LNCAP (cell line): Measurements from ENCODE around the gene TEX19.

Experiments
- CTCF ChIP-seq: fragments of 450-650 bp; IDR thresholded peaks from 2 replicates; pipeline ENCODE4 v1.5.1; 2017; ENCODE audit warnings: mild to moderate bottlenecking

The TEX19 gene

GRCh38 chr17:82373731-82374625, 14.9 kb downstream of the TEX19 start:
- no peak for TF ChIP-seq CTCF

GRCh38 chr17:82374626-82375331, 15.7 kb downstream of the TEX19 start:
- TF ChIP-seq CTCF: no peak

GRCh38 chr17:82375359-82376041, 16.5 kb downstream of the TEX19 start:
- TF ChIP-seq CTCF: no peak

GRCh38 chr17:82376042-82376730, 17.1 kb downstream of the TEX19 start:
- TF ChIP-seq CTCF: no peak

- TF ChIP-seq CTCF: no peak
Observed at GRCh38 chr17:82377924-82378740, 19.1 kb downstream of the TEX19 start.

- TF ChIP-seq CTCF: no peak
Observed at GRCh38 chr17:82378741-82379021, 19.6 kb downstream of the TEX19 start.
